ENCODE measurements around the gene FAXC. TPM values are rescaled to one million over a fixed set of nuclear protein-coding genes. Genes with fewer than 3 reads are reported as not detected.

The FAXC gene
- total and polyA plus RNA-seq, 2 of the 13 experiments (the other 11 are each of a cell fraction or from before 2014, with no cell fraction given) = 0.11 to 0.63 TPM

DNA sequence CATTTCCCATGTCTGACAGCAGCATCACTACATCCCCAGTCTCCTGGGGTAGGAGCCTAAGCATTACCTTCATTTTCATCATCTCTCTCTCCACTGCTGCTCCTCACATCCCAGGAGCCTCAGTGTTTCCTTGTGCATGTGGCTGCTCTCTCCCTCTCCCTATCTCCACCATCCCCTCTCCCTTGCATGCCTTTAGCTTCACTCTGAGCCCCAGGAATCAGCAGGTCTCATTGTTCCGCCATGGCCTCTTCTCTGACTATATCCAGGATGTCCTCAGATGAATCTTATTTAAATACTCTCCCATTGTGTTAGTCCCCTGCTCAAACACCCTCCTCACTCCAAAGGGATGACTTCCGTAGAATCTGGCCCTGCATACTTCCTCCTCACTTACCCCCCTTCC, 79.4 kb downstream of the FAXC start:
- POLR2A ChIA-PET = no interaction called here
- CTCF ChIA-PET (ENCODE audit: low intra/inter-chr PET ratio, low total read pairs) = no interaction called here
- in situ Hi-C loops (cut with HindIII; ENCODE audit: extremely low pct_ligation_motif_present, low pct_unique_long_range_greater_than_20kb) (no loop called here), intact Hi-C loops (cut with micrococcal nuclease; ENCODE audit: unreplicated experiment) (no loop called here)
- DNase-seq (ENCODE audit: low spot score) (no peak), ATAC-seq (no peak), FAIRE-seq (no peak)
- Histone ChIP-seq H3K9ac (ENCODE audit: insufficient read depth, low read depth, low read length) (no peak overlapping the region), H3K79me2 (ENCODE audit: insufficient read depth, low read length) (no peaks in the 10 kb centered on the region), H3K36me3 (replicated peaks in 1 of 2; ENCODE audit: control insufficient read depth in 1 of 2, insufficient read depth in 2 of 2, low read length in 2 of 2) (no peaks in the 10 kb centered on the region), H3K27ac (ENCODE audit: extremely low read length, insufficient read depth, low read length) (no peak overlapping the region), H4K20me1 (ENCODE audit: insufficient read depth, low read length) (no peaks in the 10 kb centered on the region), H3K9me3 (ENCODE audit: low read length) (no peaks in the 10 kb centered on the region), H3K27me3 (ENCODE audit: control insufficient read depth in 1 of 2, insufficient read depth in 2 of 2, low read length in 2 of 2) (no peaks in the 10 kb centered on the region), H3K4me1 (ENCODE audit: insufficient read depth, low read length) (no peaks in the 10 kb centered on the region), H2AFZ (ENCODE audit: low read length) (no peak overlapping the region), H3K4me3 (replicated peaks in 1 of 3; ENCODE audit: insufficient read depth in 1 of 3, low read depth in 2 of 3, low read length in 3 of 3) (no peak overlapping the region), H3K4me2 (ENCODE audit: low read depth, low read length) (no peak overlapping the region)
- no TSS peak for BruUV-seq (replicated peaks)
- WGBS (ENCODE audit: low lambda C conversion rate) = 5% methylated on average over 2 of the region's 2 CpGs
- TF ChIP-seq ZNF607 (CRISPR knock-in tag; IDR thresholded peaks at IDR 0.05; ENCODE audit: borderline replicate concordance) (no peak), TEAD2 (CRISPR knock-in tag; IDR thresholded peaks at IDR 0.05) (no peak), KAT7 (CRISPR knock-in tag; IDR thresholded peaks at IDR 0.05; ENCODE audit: borderline replicate concordance) (no peak), KDM2A (CRISPR knock-in tag; IDR thresholded peaks at IDR 0.05; ENCODE audit: borderline replicate concordance, low read depth) (no peak), ZNF709 (CRISPR knock-in tag; IDR thresholded peaks at IDR 0.05) (no peak), ZFY (CRISPR knock-in tag; IDR thresholded peaks at IDR 0.05) (no peak), ZNF326 (CRISPR knock-in tag; IDR thresholded peaks at IDR 0.05; ENCODE audit: borderline replicate concordance) (no peak), FOXP4 (CRISPR knock-in tag; IDR thresholded peaks at IDR 0.05) (no peak), ZNF569 (CRISPR knock-in tag; IDR thresholded peaks at IDR 0.05; ENCODE audit: borderline replicate concordance) (no peak)
